Hepatocyte (in vitro differentiated cells): Measurements from ENCODE around the gene DNMT3A.

Experiments used
- CTCF ChIP-seq: fragments of 200-600 bp; sonication (generic); IDR thresholded peaks from 2 replicates; pipeline ENCODE4 v1.5.1; 2016; ENCODE audit warnings: antibody characterized with exemption, mild to moderate bottlenecking; ENCODE audit not compliant: poor library complexity
- EZH2phosphoT487 ChIP-seq: fragments of 200-600 bp; sonication (generic); IDR thresholded peaks from one replicate; pipeline ENCODE4 v1.6.1; 2018; ENCODE audit warnings: antibody characterized with exemption, mild to moderate bottlenecking, low read depth, moderate library complexity; ENCODE audit not compliant: unreplicated experiment, severe bottlenecking

GRCh38 chr2:25292408-25292807 is 49.3 kb downstream of the DNMT3A start:
- TF ChIP-seq CTCF (no peak), EZH2phosphoT487 (no peak)
